Stimulated activated CD8-positive, alpha-beta memory T cell treated with anti-CD3 and anti-CD28 coated beads, Interleukin-4, amount 100 ng/mL, for 4 hours (primary cell): ENCODE results near the gene CUEDC1.
"Not testable (repeated sequence)": the region's sequence is repeated elsewhere in the genome, so short reads cannot be mapped to it uniquely, and the experiment has no call there.

ENCODE experiments used
- DNase-seq, 2 donors: peaks; one replicate each; pipeline ENCODE4 v3.0.0-alpha.2; 2020; ENCODE audit warnings: low read depth in 2 of 2, low spot score in 1 of 2

Gene CUEDC1

GRCh38 chr17:57985675-57985974 lies 30.4 kb upstream of the CUEDC1 start:
- no peak for DNase-seq

DNA sequence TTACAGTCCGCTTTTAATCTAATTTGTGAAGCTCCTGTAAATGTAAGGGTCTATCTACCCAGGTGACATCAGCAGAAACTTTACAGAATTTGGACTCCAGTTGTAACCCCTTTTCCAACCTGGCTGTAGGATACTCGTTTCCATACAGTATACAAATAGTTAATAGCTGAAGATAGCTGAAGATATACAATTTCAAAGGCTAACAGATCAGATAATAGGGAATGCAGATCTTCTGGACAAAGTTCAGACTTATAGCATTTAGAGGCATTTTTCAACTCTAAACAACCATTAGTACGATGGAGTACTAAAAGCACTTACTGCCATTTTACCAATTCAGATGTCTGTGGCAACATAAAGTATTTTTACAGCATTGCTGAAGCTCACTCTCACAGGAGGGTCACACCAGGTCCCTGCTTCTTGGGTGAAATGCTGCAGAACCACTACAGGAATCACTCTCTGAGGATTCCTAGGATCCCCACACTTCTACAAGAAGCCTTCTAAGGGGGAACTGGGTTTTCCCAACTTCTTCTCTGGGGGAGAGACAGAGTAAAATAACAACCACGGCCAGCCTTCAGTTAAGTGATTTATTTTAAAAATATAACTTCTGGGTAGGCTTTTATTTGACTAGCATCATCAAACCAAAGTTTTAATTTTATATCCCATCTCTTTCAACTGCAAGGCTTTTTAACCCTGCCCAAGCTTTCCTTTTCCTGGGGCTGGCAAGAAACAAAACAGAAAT lies 29.9 kb upstream of the CUEDC1 start:
- no peak for DNase-seq

DNA sequence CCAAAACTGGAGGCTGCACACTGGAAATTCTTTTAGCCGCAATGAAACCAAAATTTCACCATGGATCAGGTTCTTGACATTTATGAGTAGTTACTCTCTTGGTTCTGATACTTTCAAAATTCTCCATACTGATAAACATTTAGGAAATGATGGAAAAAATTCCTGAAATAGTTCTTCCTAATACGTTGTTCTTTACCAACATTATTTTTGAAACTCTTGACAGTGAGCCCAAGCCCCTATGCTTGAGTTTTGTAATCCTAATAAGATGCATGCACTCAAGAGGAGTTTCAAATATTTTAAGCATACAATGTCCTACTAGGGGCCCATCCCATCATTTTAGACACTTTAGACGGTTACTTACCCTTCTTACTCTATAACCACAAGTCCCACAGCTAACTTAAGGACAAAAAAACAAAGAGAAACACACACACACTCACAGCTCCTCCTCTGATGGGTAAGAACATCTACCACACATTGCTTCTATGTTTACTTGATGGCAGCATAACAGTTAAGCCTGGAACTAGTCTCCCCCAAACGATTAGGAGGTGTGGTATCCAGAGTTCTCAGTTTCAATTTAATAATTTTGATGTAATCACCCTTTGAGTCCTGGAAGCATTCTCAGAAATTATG lies 29.2 kb upstream of the CUEDC1 start:
- DNase-seq: no peak

GRCh38 chr17:57983446-57983845 lies 28.2 kb upstream of the CUEDC1 start:
- no peak for DNase-seq

DNA sequence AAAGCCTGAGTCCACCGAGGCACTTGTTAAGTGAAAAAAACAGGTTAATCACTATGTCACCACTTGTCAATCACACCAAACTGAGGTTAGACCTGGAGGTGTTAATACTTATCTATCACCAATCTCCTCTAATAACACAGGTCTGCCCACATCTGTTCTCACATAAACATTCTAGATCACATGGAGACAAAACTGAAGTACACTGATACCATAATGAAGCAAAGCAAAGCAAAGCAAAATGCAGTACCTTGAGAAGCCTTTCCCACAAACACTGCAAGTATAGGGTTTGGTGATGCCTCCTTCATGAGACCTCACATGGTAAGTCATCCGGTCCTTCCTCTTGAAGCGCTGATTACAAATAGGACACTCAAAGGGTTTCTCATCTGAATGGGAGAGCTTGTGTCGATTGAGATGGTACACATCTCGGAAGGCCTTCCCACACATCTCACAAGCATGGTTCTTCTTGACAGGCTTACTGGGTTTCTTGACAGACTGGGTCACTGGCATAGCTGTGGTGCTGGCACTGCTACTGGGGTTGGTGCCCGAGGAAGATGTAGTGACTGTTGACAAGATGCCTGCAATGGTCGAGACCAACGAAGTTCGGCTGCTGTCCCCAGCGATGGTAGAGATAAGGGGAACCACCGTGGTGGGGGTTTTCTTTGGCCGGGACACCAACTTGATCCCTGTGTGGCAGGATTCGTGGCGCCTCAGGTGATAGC lies 27.4 kb upstream of the CUEDC1 start:
- DNase-seq: no peak

- DNase-seq: no peak
Measured at GRCh38 chr17:57980522-57980921, 25.3 kb upstream of the CUEDC1 start.

DNA sequence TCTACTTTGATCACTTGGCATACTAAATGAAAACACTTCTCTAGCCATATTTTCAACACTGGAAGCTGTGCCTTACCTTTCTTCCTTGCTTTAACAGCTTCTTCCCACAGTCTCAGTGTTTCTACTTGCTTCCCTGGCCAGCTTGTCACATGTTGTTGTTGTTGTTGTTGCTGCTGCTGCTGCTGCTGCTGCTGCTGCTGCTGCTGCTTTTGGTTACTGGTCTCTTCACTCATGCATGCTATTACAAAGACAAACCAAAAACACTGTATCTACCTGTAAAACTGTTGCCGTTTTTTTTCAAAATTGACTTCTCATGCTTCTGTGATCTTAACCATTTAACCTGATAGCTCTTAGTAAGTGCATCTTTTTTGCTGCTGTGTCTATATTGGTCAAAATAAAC lies 23.9 kb upstream of the CUEDC1 start:
- DNase-seq: no peak

DNA sequence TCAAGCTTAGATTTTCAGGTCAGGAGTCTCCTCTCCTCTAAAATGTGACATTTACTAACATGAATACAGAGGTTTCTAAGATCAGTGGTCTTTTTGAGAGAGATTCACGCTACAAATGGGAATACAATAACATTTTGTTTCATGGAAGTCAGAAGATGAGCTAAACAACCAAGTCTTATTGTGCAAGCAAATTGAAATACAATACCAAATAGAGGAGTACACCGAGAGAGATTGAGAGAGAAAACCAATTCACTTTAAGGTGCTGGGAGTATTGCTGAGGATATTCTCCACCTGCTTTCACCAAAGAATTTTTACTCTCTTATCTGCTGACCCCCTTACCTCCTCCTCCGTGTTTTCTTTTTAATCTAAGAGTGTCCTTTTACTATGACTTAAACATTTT lies 21.4 kb upstream of the CUEDC1 start:
- no peak for DNase-seq

DNA sequence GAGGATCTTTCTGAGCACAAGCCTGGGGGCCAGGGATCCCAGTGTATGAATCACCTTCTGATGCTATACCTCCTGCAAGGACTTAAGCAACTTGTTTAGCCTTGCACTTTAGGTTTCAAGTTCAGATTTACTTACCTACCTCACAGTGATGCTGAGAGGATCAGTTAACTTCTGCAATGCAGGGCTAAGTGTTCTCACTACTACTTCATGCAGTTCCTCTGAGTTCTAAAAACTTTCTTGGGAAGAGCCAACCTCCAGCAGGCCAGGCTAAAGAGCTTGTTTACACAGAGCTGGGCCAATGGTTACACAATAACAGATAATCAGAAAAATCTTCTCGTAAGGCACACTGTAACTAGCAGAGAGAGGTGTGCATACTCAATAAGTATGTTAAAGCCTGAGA lies 19.8 kb upstream of the CUEDC1 start:
- DNase-seq: no peak

GRCh38 chr17:57974053-57974824 lies 19.0 kb upstream of the CUEDC1 start:
- DNase-seq: not testable (repeated sequence)

DNA sequence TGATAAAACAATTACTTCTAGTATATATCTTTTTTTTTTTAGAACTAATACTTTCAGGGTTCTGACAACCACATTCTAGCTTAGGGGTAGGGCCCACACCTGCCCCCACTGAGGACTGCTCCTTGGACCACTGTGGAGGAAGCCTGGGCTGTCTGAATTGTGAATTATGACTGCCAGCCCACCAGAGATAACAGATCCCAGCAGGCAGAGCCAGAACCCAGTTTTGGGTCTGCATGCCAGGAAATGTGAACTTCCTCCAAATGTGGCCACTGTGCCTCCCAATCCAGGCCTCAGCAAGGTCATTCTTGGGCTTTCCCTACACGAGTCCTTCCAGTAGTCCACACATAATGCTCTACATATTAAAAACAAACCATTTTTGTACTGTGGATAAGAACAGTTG lies 16.9 kb upstream of the CUEDC1 start:
- DNase-seq: no peak

- DNase-seq: no peak
Measured at GRCh38 chr17:57971572-57971971, 16.4 kb upstream of the CUEDC1 start.

GRCh38 chr17:57970710-57971109 lies 15.5 kb upstream of the CUEDC1 start:
- no peak for DNase-seq

DNA sequence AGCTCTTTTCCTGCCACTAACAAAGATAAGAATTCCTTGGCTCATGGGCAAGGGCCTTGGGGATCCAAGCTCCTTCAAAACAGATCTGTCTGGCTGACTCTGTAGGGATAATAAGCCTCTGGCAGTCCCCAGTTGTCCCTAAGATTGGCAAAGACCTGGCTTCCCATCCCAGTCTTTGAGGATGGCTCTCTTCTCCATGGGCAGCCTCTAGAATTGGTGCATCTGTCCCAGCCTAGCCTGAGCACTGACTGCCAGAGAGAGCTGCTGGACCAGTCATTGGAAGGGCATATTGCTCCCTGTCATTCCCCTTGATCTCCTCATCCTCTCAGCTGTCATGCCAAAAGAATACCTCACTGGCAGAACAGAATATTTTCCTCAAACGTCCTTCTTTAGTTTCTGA lies 13.2 kb upstream of the CUEDC1 start:
- no peak for DNase-seq

- DNase-seq: no peak
Measured at GRCh38 chr17:57966875-57967274, 11.7 kb upstream of the CUEDC1 start.

DNA sequence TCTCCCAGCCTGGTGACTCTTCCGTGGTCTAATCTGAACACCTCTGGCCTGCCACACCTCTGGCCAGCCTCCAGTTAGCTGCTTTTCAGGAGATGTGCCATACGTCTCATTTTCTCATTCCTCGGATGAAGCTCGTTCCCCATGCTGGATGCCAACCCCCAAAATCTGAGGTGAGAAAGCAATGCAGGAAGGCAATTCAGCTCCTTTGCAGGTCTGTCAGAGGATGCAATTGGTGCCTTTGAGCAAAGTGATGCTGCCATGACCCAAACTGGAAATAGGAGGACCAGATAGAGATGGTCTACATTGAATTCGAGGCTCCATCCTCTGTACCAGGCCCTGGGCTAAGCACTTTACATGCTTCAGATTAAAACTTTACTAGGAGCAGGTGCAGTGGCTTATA lies 11.0 kb upstream of the CUEDC1 start:
- no peak for DNase-seq

DNA sequence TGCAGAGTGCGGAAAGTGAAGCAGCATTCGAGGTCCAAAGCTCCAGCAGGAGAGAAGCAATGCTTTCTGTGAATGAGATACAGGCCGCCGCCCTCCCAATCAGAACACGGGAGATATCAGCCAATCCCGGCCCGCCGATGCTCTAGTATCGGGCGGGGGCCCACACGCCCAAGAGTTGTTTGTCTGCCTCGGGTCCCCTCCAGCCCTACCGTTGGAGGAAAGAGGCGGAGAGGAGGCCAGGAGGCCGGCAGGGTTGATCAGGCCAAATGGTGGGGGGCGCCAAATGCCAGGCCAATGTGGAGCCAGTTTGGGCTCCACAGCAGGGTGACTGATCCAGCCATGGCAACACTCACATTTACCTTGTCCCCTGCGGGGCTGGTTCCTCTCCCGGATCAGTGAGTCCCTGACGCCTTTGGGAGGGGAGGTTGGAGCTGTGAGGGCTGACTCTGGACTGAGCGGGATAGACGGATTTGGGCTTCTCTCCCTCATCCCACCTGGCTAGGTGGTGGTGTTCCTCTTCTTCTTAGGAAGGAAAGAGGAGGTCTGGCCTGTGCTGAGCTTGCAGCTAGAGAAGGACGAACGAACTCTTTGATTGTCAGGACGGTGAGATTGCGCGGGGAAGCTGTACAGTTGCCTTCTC lies 10.4 kb upstream of the CUEDC1 start:
- DNase-seq: no peak

DNA sequence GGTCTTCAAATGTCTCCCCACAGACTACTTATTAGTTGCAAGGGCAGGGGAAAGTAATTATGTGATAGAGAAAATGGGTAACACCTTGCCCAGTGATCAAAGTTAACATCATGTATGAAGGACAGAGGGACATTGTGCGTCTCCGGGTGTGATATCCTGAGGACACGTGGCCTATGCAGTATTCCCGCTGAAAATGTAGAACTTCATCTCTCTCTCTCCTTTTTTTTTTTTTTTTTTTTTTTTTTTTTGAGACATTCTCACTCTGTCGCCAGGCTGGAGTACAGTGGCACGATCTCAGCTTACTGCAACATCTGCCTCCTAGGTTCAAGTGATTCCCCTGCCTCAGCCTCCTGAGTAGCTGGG lies 7.9 kb upstream of the CUEDC1 start:
- DNase-seq: no peak

GRCh38 chr17:57962279-57963148 lies 7.3 kb upstream of the CUEDC1 start:
- no peak for DNase-seq

- no peak for DNase-seq
Measured at GRCh38 chr17:57959929-57960328, 4.7 kb upstream of the CUEDC1 start.
